HepG2 (cell line): Measurements from ENCODE around the gene MT1A. TPM values are rescaled to one million over a fixed set of nuclear protein-coding genes. Genes with fewer than 3 reads are reported as not detected.
A peak's percentile ranks its signal among the peaks of the same experiment; 100 is the strongest.

Experiments used
- FOSL1 ChIP-seq: sonication (generic); formaldehyde crosslinking; IDR thresholded peaks from 2 replicates; pipeline ENCODE4 v1.9.0; 2021; ENCODE audit warnings: missing genetic modification reagents, borderline replicate concordance
- GATAD1 ChIP-seq: IDR thresholded peaks from 2 replicates; pipeline ENCODE4 v1.6.1; 2016; ENCODE audit warnings: missing genetic modification reagents, missing compliant biosample characterization
- GTF3A ChIP-seq: sonication (generic); formaldehyde crosslinking; conservative IDR thresholded peaks from 2 replicates; pipeline ENCODE4 v1.4.0; 2020; ENCODE audit warnings: mild to moderate bottlenecking, missing genetic modification reagents
- KDM5B ChIP-seq: sonication (generic); formaldehyde crosslinking; IDR thresholded peaks from 2 replicates; pipeline ENCODE4 v1.4.0; 2020; ENCODE audit warnings: missing genetic modification reagents, mild to moderate bottlenecking, borderline replicate concordance
- MTF1 ChIP-seq: sonication (generic); formaldehyde crosslinking; IDR thresholded peaks from 2 replicates; pipeline ENCODE4 v1.5.0; 2020; ENCODE audit warnings: missing genetic modification reagents
- PRDM15 ChIP-seq: sonication (generic); formaldehyde crosslinking; IDR thresholded peaks from 2 replicates; pipeline ENCODE4 v1.4.0; 2020; ENCODE audit warnings: missing genetic modification reagents
- SCMH1 ChIP-seq: sonication (generic); formaldehyde crosslinking; IDR thresholded peaks from 2 replicates; pipeline ENCODE4 v1.9.0; 2021; ENCODE audit warnings: missing genetic modification reagents, mild to moderate bottlenecking, borderline replicate concordance
- SRSF4 ChIP-seq: fragments of 200-400 bp; formaldehyde crosslinking; IDR thresholded peaks from one replicate; pipeline ENCODE4 v1.6.1; 2018; ENCODE audit warnings: mild to moderate bottlenecking, low read depth, low read length, moderate library complexity; ENCODE audit not compliant: poor library complexity, severe bottlenecking
- TMF1 ChIP-seq: sonication (generic); formaldehyde crosslinking; IDR thresholded peaks from 2 replicates; pipeline ENCODE4 v1.8.1; 2022; ENCODE audit warnings: low read depth, missing genetic modification reagents
- YEATS2 ChIP-seq: sonication (generic); formaldehyde crosslinking; IDR thresholded peaks from 2 replicates; pipeline ENCODE4 v1.4.0; 2020; ENCODE audit warnings: missing genetic modification reagents, borderline replicate concordance
- YEATS4 ChIP-seq: sonication (generic); formaldehyde crosslinking; IDR thresholded peaks from 2 replicates; pipeline ENCODE4 v1.4.0; 2020; ENCODE audit warnings: missing genetic modification reagents, borderline replicate concordance
- ZMYM3 ChIP-seq: sonication (generic); formaldehyde crosslinking; IDR thresholded peaks from 2 replicates; pipeline ENCODE4 v1.5.1; 2020; ENCODE audit warnings: mild to moderate bottlenecking, missing genetic modification reagents
- ZNF563 ChIP-seq: sonication (generic); formaldehyde crosslinking; IDR thresholded peaks from 2 replicates; pipeline ENCODE4 v1.8.0; 2022; ENCODE audit warnings: mild to moderate bottlenecking, moderate library complexity, missing genetic modification reagents
- polyA plus RNA-seq, 8 experiments: library from polyadenylated mRNA; depleted of rRNA in 3 of 8; stranded (reverse) in 7 of 8; unstranded in 1 of 8; fragments of >200 nt; fragmentation: Illumina TruSeq in 4 of 8; extraction: Trizol in 4 of 8; gene quantifications; 2 replicates each; pipeline versions ENCODE4 v1.2.1 to v1.2.3, GENCODE V29; 2011 to 2016; ENCODE audit warnings: low read depth in 4 of 8, missing spikeins in 1 of 8, mixed read lengths in 1 of 8; ENCODE audit not compliant: insufficient read depth in 1 of 8
- total RNA-seq, 5 experiments: library from RNA; depleted of rRNA; stranded (reverse); fragments of >200 nt; fragmentation: Illumina TruSeq; extraction: Trizol; gene quantifications; 2 replicates each; pipeline ENCODE4 v1.2.3, GENCODE V29; 2016; ENCODE audit warnings: low read depth in 1 of 5
- TF ChIP-seq, protein P1 (sequence below): sonication (generic); formaldehyde crosslinking; IDR thresholded peaks from 2 replicates; pipeline ENCODE4 v1.5.0; 2020; ENCODE audit warnings: mild to moderate bottlenecking, missing genetic modification reagents, borderline replicate concordance
- TF ChIP-seq, protein P2 (sequence below): sonication (generic); formaldehyde crosslinking; IDR thresholded peaks from 2 replicates; pipeline ENCODE4 v1.4.0; 2020; ENCODE audit warnings: missing genetic modification reagents, borderline replicate concordance

The MT1A gene
- total and polyA plus RNA-seq, 2 of the 13 experiments (the other 11 are each of a cell fraction or from before 2014, with no cell fraction given): 8.3 to 10.4 TPM

DNA sequence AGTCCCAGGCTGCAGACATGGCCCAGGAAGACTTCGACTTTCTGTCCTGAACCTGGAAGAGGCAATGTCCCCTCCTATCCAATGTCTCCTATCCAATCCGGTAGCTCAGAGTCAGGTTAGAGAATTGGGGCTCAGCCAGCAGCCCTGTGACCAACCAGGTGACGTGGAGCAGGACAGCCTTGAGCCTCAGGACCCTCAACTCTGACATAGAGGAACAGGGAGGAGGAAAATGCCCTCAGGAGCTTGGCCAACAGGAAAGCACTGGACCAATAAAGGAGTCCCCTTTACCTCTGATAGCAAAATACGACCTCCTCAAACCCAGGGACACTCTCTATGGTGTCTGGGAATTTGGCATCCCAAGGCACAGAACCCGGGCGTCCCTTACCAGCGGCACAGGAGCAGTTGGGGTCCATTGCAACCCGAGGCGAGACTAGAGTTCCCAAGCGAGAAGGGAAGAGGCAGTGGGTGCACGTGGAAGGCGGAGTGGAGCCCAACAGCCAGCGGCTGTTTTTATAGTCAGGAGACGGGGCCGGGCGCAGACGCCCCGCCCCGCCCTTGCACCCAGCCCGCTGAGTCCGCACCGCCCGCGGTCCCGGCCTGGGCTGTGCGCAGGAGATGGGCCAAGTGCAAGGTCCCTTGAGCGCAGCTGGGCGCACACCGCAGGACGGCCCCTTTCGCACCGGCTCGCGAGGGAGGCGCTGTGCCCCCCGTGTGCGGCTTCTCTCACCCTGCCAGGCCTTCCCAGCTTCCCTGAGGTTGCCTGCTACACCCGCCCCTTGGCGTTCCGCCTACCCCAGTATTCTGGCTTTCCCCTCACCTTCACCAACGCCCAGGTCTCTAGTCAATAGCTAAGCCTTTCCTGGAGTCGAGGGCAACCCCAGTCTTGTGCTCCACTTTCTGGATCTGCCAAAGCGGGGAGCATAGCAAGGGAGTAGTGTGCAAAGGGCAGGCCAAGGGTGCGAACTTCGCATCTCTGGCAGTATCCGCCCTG lies 29.4 kb downstream of the MT1A start, which contains the start of gene MT1G (continued):
- TF ChIP-seq PRDM15 (CRISPR knock-in tag) (no peak), TMF1 (no peak), ZNF563 (CRISPR knock-in tag) (no peak), GTF3A (CRISPR knock-in tag) (0 out of 2 replicates have a peak, but pooled peaks have one; percentile 72), KDM5B (CRISPR knock-in tag) (peak; percentile 72), YEATS4 (no peak), SCMH1 (CRISPR knock-in tag) (no peak), ZMYM3 (CRISPR knock-in tag) (0 out of 2 replicates have a peak, but pooled peaks have one; percentile 16), YEATS2 (CRISPR knock-in tag) (no peak), MTF1 (CRISPR knock-in tag) (peak; percentile 99), GATAD1 (CRISPR knock-in tag) (no peak), FOSL1 (no peak), SRSF4 (no peak)
- TF ChIP-seq, protein P1, sequence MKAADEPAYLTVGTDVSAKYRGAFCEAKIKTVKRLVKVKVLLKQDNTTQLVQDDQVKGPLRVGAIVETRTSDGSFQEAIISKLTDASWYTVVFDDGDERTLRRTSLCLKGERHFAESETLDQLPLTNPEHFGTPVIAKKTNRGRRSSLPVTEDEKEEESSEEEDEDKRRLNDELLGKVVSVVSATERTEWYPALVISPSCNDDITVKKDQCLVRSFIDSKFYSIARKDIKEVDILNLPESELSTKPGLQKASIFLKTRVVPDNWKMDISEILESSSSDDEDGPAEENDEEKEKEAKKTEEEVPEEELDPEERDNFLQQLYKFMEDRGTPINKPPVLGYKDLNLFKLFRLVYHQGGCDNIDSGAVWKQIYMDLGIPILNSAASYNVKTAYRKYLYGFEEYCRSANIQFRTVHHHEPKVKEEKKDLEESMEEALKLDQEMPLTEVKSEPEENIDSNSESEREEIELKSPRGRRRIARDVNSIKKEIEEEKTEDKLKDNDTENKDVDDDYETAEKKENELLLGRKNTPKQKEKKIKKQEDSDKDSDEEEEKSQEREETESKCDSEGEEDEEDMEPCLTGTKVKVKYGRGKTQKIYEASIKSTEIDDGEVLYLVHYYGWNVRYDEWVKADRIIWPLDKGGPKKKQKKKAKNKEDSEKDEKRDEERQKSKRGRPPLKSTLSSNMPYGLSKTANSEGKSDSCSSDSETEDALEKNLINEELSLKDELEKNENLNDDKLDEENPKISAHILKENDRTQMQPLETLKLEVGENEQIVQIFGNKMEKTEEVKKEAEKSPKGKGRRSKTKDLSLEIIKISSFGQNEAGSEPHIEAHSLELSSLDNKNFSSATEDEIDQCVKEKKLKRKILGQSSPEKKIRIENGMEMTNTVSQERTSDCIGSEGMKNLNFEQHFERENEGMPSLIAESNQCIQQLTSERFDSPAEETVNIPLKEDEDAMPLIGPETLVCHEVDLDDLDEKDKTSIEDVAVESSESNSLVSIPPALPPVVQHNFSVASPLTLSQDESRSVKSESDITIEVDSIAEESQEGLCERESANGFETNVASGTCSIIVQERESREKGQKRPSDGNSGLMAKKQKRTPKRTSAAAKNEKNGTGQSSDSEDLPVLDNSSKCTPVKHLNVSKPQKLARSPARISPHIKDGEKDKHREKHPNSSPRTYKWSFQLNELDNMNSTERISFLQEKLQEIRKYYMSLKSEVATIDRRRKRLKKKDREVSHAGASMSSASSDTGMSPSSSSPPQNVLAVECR (CRISPR knock-in tag): peak; percentile 20; the same call in 1 of the 2 replicates
- TF ChIP-seq, protein P2, sequence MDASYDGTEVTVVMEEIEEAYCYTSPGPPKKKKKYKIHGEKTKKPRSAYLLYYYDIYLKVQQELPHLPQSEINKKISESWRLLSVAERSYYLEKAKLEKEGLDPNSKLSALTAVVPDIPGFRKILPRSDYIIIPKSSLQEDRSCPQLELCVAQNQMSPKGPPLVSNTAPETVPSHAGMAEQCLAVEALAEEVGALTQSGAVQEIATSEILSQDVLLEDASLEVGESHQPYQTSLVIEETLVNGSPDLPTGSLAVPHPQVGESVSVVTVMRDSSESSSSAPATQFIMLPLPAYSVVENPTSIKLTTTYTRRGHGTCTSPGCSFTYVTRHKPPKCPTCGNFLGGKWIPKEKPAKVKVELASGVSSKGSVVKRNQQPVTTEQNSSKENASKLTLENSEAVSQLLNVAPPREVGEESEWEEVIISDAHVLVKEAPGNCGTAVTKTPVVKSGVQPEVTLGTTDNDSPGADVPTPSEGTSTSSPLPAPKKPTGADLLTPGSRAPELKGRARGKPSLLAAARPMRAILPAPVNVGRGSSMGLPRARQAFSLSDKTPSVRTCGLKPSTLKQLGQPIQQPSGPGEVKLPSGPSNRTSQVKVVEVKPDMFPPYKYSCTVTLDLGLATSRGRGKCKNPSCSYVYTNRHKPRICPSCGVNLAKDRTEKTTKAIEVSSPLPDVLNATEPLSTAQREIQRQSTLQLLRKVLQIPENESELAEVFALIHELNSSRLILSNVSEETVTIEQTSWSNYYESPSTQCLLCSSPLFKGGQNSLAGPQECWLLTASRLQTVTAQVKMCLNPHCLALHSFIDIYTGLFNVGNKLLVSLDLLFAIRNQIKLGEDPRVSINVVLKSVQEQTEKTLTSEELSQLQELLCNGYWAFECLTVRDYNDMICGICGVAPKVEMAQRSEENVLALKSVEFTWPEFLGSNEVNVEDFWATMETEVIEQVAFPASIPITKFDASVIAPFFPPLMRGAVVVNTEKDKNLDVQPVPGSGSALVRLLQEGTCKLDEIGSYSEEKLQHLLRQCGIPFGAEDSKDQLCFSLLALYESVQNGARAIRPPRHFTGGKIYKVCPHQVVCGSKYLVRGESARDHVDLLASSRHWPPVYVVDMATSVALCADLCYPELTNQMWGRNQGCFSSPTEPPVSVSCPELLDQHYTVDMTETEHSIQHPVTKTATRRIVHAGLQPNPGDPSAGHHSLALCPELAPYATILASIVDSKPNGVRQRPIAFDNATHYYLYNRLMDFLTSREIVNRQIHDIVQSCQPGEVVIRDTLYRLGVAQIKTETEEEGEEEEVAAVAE: no peak
